HEK293T (cell line): Measurements from ENCODE around the gene MET.

Source experiments
- BHLHE40 ChIP-seq: fragments of 450-650 bp; IDR thresholded peaks from 2 replicates; pipeline ENCODE4 v1.6.1; 2016; ENCODE audit warnings: mild to moderate bottlenecking, moderate library complexity, borderline replicate concordance
- ELF4 ChIP-seq: fragments of 450-650 bp; IDR thresholded peaks from 2 replicates; pipeline ENCODE4 v1.6.1; 2017; ENCODE audit warnings: antibody characterized with exemption
- FOXK2 ChIP-seq: fragments of 450-650 bp; IDR thresholded peaks from 2 replicates; pipeline ENCODE4 v1.6.1; 2016; ENCODE audit warnings: mild to moderate bottlenecking
- FOXM1 ChIP-seq: fragments of 450-650 bp; IDR thresholded peaks from 2 replicates; pipeline ENCODE4 v1.6.1; 2017; ENCODE audit warnings: mild to moderate bottlenecking, borderline replicate concordance
- HDGF ChIP-seq: fragments of 450-650 bp; IDR thresholded peaks from 2 replicates; pipeline ENCODE4 v1.6.1; 2017; ENCODE audit warnings: antibody characterized with exemption, borderline replicate concordance
- NFRKB ChIP-seq: fragments of 450-650 bp; IDR thresholded peaks from 2 replicates; pipeline ENCODE4 v1.6.1; 2016; ENCODE audit warnings: mild to moderate bottlenecking, moderate library complexity
- SUZ12 ChIP-seq: fragments of 450-650 bp; IDR thresholded peaks from 2 replicates; pipeline ENCODE4 v1.6.1; 2016; ENCODE audit warnings: mild to moderate bottlenecking
- TARDBP ChIP-seq: fragments of 450-650 bp; IDR thresholded peaks from 2 replicates; pipeline ENCODE4 v1.6.1; 2016
- ZNF384 ChIP-seq: fragments of 450-650 bp; IDR thresholded peaks from 2 replicates; pipeline ENCODE4 v1.6.1; 2016

- TF ChIP-seq HDGF (no peak), FOXM1 (no peak), ELF4 (no peak), FOXK2 (no peak), NFRKB (no peak), SUZ12 (no peak), ZNF384 (no peak), TARDBP (no peak), BHLHE40 (no peak)
Observed at GRCh38 chr7:116727432-116728009, 55.5 kb downstream of the MET start.
